Right lobe of liver (tissue), 4 donors: ENCODE results near the gene ENOX1.

ENCODE experiments used
- POLR2A ChIP-seq: fragments of 450-650 bp; IDR thresholded peaks from one replicate; pipeline ENCODE4 v1.6.1; 2017; ENCODE audit warnings: antibody characterized with exemption, mild to moderate bottlenecking
- TF ChIP-seq, protein P1 (sequence below), 4 donors: fragments of 200-600 bp in 3 of 4; fragments of 450-650 bp in 1 of 4; IDR thresholded peaks; one replicate each; pipeline versions ENCODE4 v1.5.1 to v1.8.0; 2016 to 2022; ENCODE audit warnings: antibody characterized with exemption in 4 of 4, mild to moderate bottlenecking in 2 of 4
- donor health status: DM: no; HTN: no; CAD: no.
- donor health status: DM: no; HTN: no; CAD: no.
- donor health status: DM: no; HTN: yes; CAD: no.

DNA sequence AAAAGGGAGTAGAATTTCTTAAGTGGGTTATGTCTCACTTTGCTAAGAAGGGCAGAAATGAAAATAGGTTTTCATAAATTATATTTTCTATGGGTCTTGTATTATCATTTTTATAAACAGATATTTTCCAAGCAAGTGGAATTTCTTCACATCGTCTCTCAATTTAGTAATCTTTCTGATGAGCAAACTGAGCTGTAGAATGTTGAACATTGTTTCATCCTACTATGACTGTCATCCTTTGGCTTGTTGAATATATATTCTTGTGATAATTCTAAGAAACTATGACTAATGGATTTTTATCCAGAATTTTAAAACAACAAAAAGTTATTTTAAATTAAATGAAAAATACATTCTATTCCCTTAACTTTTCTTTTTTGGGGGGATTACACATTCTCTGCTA lies 313.8 kb downstream of the ENOX1 start:
- no peak for TF ChIP-seq POLR2A
- TF ChIP-seq, protein P1, sequence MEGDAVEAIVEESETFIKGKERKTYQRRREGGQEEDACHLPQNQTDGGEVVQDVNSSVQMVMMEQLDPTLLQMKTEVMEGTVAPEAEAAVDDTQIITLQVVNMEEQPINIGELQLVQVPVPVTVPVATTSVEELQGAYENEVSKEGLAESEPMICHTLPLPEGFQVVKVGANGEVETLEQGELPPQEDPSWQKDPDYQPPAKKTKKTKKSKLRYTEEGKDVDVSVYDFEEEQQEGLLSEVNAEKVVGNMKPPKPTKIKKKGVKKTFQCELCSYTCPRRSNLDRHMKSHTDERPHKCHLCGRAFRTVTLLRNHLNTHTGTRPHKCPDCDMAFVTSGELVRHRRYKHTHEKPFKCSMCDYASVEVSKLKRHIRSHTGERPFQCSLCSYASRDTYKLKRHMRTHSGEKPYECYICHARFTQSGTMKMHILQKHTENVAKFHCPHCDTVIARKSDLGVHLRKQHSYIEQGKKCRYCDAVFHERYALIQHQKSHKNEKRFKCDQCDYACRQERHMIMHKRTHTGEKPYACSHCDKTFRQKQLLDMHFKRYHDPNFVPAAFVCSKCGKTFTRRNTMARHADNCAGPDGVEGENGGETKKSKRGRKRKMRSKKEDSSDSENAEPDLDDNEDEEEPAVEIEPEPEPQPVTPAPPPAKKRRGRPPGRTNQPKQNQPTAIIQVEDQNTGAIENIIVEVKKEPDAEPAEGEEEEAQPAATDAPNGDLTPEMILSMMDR (IDR thresholded peaks at IDR 0.05) = no peak
